GM18505 (cell line): ENCODE data around the gene SPDYE6.
"Not testable (repeated sequence)": the region's sequence is repeated elsewhere in the genome, so short reads cannot be mapped to it uniquely, and the experiment has no call there.

Source experiments
- ATAC-seq: cut with Tn5 transposase; IDR thresholded peaks from one replicate; pipeline ENCODE4 v1.9.1; 2021; ENCODE audit not compliant: unreplicated experiment
- POLR2A ChIP-seq: IDR thresholded peaks from 4 replicates; pipeline ENCODE4 v1.6.1; 2011; ENCODE audit warnings: borderline replicate concordance; ENCODE audit not compliant: insufficient read depth, insufficient read length; ENCODE audit errors: extremely low read depth

Gene SPDYE6

GRCh38 chr7:102310414-102310815, 45.8 kb downstream of the SPDYE6 start:
- TF ChIP-seq POLR2A: no peak
- ATAC-seq: no peak

GRCh38 chr7:102306916-102307677, 49.1 kb downstream of the SPDYE6 start:
- TF ChIP-seq POLR2A: peak; percentile 81
- peak; percentile 72 for ATAC-seq

- no peak for ATAC-seq
- TF ChIP-seq POLR2A: no peak
Observed at GRCh38 chr7:102305414-102306268, 50.6 kb downstream of the SPDYE6 start.

GRCh38 chr7:102304668-102305067, 51.6 kb downstream of the SPDYE6 start:
- TF ChIP-seq POLR2A: no peak
- ATAC-seq: no peak

- TF ChIP-seq POLR2A: peak; percentile 23
- ATAC-seq: no peak
Observed at GRCh38 chr7:102303669-102304422, 52.4 kb downstream of the SPDYE6 start.

- no peak for TF ChIP-seq POLR2A
- ATAC-seq: no peak
Observed at GRCh38 chr7:102302025-102302424, 54.2 kb downstream of the SPDYE6 start.

GRCh38 chr7:102301367-102301766, 54.9 kb downstream of the SPDYE6 start:
- not testable (repeated sequence) for ATAC-seq

GRCh38 chr7:102300643-102301221, 55.5 kb downstream of the SPDYE6 start:
- ATAC-seq: no peak
- no peak for TF ChIP-seq POLR2A

GRCh38 chr7:102297487-102298218, 58.6 kb downstream of the SPDYE6 start:
- no peak for ATAC-seq
- TF ChIP-seq POLR2A: no peak

- TF ChIP-seq POLR2A: no peak
Observed at GRCh38 chr7:102296514-102296913, 59.7 kb downstream of the SPDYE6 start.

GRCh38 chr7:102296179-102296438, 60.1 kb downstream of the SPDYE6 start:
- no peak for TF ChIP-seq POLR2A
- ATAC-seq: no peak

More at GRCh38 chr7:102296514-102296913, 59.7 kb downstream of the SPDYE6 start:
- no peak for ATAC-seq
